GM21737 (cell line): ENCODE measurements around the gene SOX2.

Source experiments
- ATAC-seq: cut with Tn5 transposase; IDR thresholded peaks from one replicate; pipeline ENCODE4 v1.9.1; 2021; ENCODE audit warnings: mild to moderate bottlenecking, moderate library complexity; ENCODE audit not compliant: unreplicated experiment

SOX2 gene

DNA sequence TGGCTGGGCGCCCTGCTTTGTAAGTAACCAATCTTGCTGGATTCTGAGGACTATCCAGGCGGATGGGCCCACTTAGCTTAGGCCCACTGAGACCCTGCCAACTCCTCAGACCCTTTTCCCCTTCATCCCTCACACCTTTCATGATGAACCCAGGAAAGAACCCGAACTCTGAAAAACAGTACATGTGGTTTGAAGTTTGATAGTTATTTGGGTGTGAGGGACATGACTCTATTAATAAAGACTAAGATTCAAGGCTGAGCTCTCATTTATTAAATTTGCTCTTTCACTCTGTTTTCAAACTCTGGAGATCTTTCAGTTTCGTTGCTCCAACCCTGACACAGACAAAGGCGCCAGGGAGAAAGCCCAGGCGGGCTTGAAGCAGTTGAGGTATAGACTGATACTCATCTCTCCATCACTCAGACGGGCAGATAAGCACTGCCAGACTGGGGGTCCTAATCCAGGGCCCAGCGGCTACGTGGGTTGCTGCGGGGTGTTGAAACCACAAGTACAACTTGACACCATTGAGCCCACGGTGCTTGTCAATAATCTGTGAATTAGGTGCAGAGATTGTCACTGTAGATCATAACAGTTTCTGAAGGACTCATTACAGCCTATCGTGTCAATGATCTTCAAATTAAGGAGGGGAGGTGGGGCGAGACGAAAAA, 7.2 kb upstream of the SOX2 start:
- ATAC-seq = no peak

GRCh38 chr3:181705086-181705480, 6.6 kb upstream of the SOX2 start:
- ATAC-seq = no peak

GRCh38 chr3:181707980-181708379, 3.7 kb upstream of the SOX2 start:
- no peak for ATAC-seq

- no peak for ATAC-seq
These were observed 2.0 kb upstream of the SOX2 start for GRCh38 chr3:181709537-181710279.

GRCh38 chr3:181710345-181711291, 1.1 kb upstream of the SOX2 start:
- no peak for ATAC-seq

GRCh38 chr3:181712226-181712552, 464 bp downstream of the SOX2 start:
- ATAC-seq = no peak

GRCh38 chr3:181712553-181713279, 991 bp downstream of the SOX2 start:
- ATAC-seq = no peak

DNA sequence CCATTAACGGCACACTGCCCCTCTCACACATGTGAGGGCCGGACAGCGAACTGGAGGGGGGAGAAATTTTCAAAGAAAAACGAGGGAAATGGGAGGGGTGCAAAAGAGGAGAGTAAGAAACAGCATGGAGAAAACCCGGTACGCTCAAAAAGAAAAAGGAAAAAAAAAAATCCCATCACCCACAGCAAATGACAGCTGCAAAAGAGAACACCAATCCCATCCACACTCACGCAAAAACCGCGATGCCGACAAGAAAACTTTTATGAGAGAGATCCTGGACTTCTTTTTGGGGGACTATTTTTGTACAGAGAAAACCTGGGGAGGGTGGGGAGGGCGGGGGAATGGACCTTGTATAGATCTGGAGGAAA, 1.5 kb downstream of the SOX2 start:
- ATAC-seq = no peak

DNA sequence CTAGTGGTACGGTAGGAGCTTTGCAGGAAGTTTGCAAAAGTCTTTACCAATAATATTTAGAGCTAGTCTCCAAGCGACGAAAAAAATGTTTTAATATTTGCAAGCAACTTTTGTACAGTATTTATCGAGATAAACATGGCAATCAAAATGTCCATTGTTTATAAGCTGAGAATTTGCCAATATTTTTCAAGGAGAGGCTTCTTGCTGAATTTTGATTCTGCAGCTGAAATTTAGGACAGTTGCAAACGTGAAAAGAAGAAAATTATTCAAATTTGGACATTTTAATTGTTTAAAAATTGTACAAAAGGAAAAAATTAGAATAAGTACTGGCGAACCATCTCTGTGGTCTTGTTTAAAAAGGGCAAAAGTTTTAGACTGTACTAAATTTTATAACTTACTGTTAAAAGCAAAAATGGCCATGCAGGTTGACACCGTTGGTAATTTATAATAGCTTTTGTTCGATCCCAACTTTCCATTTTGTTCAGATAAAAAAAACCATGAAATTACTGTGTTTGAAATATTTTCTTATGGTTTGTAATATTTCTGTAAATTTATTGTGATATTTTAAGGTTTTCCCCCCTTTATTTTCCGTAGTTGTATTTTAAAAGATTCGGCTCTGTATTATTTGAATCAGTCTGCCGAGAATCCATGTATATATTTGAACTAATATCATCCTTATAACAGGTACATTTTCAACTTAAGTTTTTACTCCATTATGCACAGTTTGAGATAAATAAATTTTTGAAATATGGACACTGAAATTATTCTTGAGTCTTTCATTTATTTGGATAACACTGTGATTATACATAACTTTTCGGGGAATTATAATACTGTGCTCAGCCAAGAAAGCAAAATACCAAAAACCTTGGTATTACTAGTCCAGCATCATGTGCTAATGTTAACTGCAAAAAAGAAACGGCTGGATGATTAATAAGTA, 2.2 kb downstream of the SOX2 start:
- no peak for ATAC-seq

DNA sequence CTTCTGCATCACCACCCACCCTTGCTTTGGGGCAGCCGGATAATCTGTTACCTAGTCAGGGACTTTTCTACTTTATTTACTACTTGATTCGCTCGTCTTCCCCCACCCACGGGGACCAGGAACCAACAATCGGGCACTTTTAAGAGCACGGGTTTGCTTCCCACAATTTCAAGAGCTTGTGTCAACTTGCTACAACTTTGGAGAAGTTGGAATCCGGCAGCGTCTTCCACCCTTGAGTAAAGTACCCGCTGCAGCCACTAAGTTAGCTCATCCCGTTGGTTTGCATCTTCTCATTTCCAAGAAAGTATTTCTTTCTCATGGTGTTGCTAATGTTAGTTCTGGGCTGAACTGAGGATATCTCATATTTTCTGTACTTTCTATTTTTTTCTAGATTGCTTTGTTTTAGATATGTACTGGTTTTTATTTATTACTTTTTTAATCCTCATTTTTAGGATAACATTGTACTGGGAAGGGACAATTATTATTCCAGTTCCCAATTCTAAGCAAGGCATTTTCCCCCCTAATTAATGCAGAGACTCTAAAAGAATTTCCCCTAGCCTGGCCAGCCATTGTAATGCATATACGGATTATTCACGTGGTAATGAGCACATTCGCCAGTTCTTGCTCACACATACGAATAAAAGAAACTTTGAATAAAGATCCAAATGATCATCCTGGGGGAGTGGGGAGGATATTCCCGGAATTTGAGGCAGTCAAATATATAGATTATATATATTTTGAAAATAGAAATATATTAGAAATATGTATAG, 4.0 kb downstream of the SOX2 start:
- no peak for ATAC-seq

DNA sequence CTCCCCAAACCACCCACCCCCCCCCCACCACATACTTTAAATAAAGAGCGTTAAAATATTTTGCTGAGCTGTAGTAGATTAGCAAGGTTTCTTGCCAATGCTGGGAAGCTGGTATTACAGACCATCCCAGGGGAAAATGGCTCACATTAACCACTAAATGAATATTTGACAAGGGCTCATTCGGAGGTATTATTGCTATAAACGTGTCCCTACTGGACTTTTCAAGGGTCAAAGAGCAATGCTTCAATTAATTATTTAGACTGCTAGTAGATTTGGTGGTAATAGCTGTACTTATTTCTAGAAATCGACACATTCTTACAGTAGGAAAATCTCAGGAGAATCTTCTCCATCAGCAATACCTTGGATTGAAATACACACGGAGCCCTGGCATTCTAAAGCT, 5.2 kb downstream of the SOX2 start:
- ATAC-seq = no peak

GRCh38 chr3:181717549-181718171, 5.9 kb downstream of the SOX2 start:
- ATAC-seq = no peak

DNA sequence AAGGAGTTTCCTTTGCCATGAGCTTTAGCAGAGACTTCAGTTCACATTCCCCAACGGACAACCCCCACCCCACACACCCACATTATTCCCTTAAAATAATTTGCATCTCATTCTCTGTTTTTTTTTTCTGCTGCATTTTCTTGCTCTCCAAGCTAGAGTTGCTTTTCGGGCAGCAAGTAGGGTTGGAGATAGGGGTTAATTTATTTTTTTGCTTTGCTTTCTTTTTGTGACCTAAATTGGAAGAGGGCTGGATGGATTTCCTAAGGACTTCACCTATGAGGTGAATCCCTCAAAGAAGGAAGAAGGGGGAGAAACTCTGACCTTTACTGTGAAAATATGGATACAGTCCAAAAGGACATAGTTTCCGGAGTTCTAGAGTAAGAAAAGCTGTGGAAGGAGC, 6.6 kb downstream of the SOX2 start:
- ATAC-seq = no peak

- no peak for ATAC-seq
These were observed 7.5 kb downstream of the SOX2 start for GRCh38 chr3:181718987-181719911.

DNA sequence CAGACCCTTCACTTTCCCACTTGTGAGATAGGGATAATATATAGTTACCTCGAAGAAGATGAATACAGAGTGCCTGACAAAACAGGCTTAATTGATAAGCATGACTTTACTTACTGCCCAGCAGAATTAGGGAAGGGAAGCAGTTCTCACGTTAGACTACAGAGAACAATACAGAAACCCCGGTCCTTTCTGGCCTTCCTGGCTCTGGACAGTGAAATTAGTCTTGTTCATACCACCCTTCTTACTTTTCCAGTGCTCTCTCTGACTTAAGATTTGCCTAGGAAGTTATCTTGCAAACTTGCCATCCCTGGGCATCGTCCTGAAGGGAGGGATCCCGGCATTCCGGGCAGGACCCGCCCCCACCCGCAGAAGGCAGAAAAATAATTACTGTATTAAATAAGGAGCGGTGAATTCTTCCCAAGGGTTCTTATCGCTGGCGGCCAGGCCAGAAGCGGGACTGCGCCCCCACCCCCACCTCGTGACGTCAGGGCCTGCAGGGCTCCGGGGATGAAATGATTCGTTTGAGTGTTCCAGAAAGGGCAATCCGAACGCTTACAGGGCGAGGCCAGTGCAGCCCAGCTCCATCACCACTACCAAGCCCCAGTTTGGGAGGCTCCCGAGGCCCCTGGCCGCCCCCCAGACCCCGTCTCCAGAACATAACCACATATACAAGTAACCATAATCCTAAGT, 8.4 kb downstream of the SOX2 start:
- no peak for ATAC-seq

DNA sequence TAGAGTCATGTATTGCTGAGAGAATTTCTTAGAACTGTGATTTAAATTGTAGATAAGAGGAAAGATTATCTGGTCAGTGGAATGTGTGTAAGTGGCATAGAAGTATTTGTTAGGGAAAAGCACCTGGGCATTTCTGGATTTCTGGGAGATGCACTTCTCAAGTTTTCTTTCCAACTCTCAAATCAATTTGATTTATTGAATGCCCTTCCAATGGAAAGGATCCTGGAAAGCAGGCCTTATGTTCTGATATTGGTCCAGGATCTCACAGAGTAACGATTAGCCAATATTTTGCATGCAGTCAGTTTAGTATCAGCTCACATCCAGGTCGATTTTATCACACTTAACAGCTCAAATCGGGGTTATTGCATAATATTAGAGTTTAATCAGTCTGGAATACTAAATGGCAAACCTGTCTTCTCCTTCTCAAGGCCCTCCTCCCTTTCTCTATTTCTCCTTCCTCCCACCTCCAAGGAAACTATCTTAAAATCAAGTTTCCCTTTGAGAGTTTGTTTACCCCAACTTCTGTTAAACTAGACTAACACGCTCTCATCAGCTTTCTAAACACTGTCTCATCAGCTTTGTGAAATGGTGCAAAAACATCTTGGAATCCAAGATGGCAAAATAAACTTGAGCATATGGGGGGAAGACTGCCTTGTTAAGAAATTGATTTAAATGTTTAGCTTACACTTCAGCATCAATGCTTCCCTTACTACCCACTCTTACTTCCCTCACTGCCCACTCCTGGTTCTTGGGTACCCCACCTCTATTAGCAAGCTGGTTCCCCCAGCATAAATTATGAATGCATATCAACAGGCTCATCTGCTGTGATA, 9.5 kb downstream of the SOX2 start:
- ATAC-seq = no peak
